K562 (cell line): ENCODE measurements around the gene NEURL4. TPM values are rescaled to one million over a fixed set of nuclear protein-coding genes. Genes with fewer than 3 reads are reported as not detected.

Source experiments
- ATAC-seq: fragments of 200-7000 bp; cut with Tn5 transposase; 3 replicates; pipeline ENCODE4 v1.9.1; 2020; ENCODE audit warnings: moderate library complexity
- BruUV-seq: library from RNA; stranded (reverse); fragments of 400-500 nt; replicated peaks from 2 replicates; lab custom pipeline; 2021; lab: Mats Ljungman, UMichigan
- CTCF ChIA-PET: fragments of 300-600 bp; formaldehyde crosslinking; extraction: SDS; loops from one replicate; lab custom pipeline; 2021; ENCODE audit warnings: low intra/inter-chr PET ratio; lab: Yijun Ruan, JAX
- POLR2A ChIA-PET: fragments of 300-600, 350-650 bp; sonication (Branson Sonifier 250); formaldehyde crosslinking; extraction: SDS; loops from one replicate; lab custom pipeline; 2021; ENCODE audit warnings: antibody characterized with exemption, inconsistent platforms; lab: Yijun Ruan, JAX
- DNase-seq, 4 experiments: peaks; one replicate each; pipeline versions ENCODE4 v3.0.0 to v3.0.0-alpha.2; 2011 to 2018; ENCODE audit warnings: low spot score in 3 of 4, mixed read lengths in 3 of 4; ENCODE audit errors: extremely low read depth in 1 of 4
- FAIRE-seq: peaks from 2 replicates; lab custom pipeline; 2011; peaks lifted over from hg19 to GRCh38; lab: Jason Lieb, UNC
- H2AFZ ChIP-seq: 2 replicates; pipeline ENCODE4 v1.6.0; 2011; ENCODE audit warnings: low read depth, low read length, control low read depth, inconsistent platforms
- H3K27ac ChIP-seq: fragments of 200-600 bp; 3 replicates; pipeline ENCODE4 v1.8.0; 2011; ENCODE audit warnings: low read depth, mild to moderate bottlenecking, control low read depth, inconsistent platforms, low read length, moderate library complexity, mixed read lengths; ENCODE audit errors: extremely low read depth
- H3K27me3 ChIP-seq, 2 experiments: fragments of 300-600 bp in 1 of 2; 2 replicates in 1 of 2; 3 replicates in 1 of 2; pipeline versions ENCODE4 v1.6.0 to v1.8.0; 2011; ENCODE audit warnings: inconsistent platforms in 2 of 2, low read length in 2 of 2, mild to moderate bottlenecking in 1 of 2, mixed read lengths in 1 of 2, moderate library complexity in 1 of 2; ENCODE audit not compliant: control insufficient read depth in 2 of 2, insufficient read depth in 2 of 2
- H3K36me3 ChIP-seq: fragments of 300-600 bp; 3 replicates; pipeline ENCODE4 v1.8.0; 2011; ENCODE audit warnings: mild to moderate bottlenecking, low read length, inconsistent platforms; ENCODE audit not compliant: control insufficient read depth, insufficient read depth
- H3K4me1 ChIP-seq, 2 experiments: fragments of 200-600 bp in 1 of 2; replicated peaks in 1 of 2; 2 replicates in 1 of 2; 3 replicates in 1 of 2; pipeline versions ENCODE4 v1.5.1 to v1.8.0; 2011; ENCODE audit warnings: inconsistent platforms in 2 of 2, low read length in 2 of 2, mild to moderate bottlenecking in 1 of 2, mixed read lengths in 1 of 2, moderate library complexity in 1 of 2; ENCODE audit not compliant: control insufficient read depth in 2 of 2, insufficient read depth in 2 of 2
- H3K4me2 ChIP-seq: 2 replicates; pipeline ENCODE4 v1.6.1; 2011; ENCODE audit warnings: low read length, control low read depth, inconsistent platforms, mixed read lengths; ENCODE audit not compliant: insufficient read depth
- H3K4me3 ChIP-seq: fragments of 200-600 bp; sonication (generic), shearing (Covaris generic); 2 replicates; pipeline ENCODE4 v1.5.1; 2016; ENCODE audit warnings: control low read depth, inconsistent platforms
- H3K79me2 ChIP-seq: fragments of 200-600 bp; 3 replicates; pipeline ENCODE4 v1.8.0; 2011; ENCODE audit warnings: low read length, inconsistent platforms; ENCODE audit not compliant: control insufficient read depth, insufficient read depth
- H3K9ac ChIP-seq, 2 experiments: 2 replicates each; pipeline versions ENCODE4 v1.6.0 to v1.6.1; 2011; ENCODE audit warnings: low read depth in 2 of 2, low read length in 2 of 2, control low read depth in 1 of 2, inconsistent platforms in 1 of 2, mild to moderate bottlenecking in 1 of 2, mixed read lengths in 1 of 2; ENCODE audit not compliant: insufficient read depth in 1 of 2
- H3K9me1 ChIP-seq: one replicate; pipeline ENCODE4 v1.6.0; 2011; ENCODE audit warnings: inconsistent platforms, mild to moderate bottlenecking, low read length, moderate library complexity; ENCODE audit not compliant: control insufficient read depth, insufficient read depth
- H3K9me3 ChIP-seq: replicated peaks from 2 replicates; pipeline ENCODE4 v1.5.1; 2011; ENCODE audit warnings: low read depth, low read length, inconsistent platforms; ENCODE audit not compliant: control insufficient read depth, insufficient read depth
- H4K20me1 ChIP-seq: replicated peaks from 2 replicates; pipeline ENCODE4 v1.6.1; 2011; ENCODE audit warnings: low read length, inconsistent platforms, mixed read lengths; ENCODE audit not compliant: control insufficient read depth, insufficient read depth
- CBFA2T3 ChIP-seq: fragments of 450-650 bp; IDR thresholded peaks from 2 replicates; pipeline ENCODE4 v1.6.1; 2017
- GTF2E2 ChIP-seq: fragments of 200-800 bp; sonication (Bioruptor generic); IDR thresholded peaks from 2 replicates; pipeline ENCODE4 v1.6.1; 2016; ENCODE audit warnings: missing genetic modification characterization, missing compliant biosample characterization
- HDGF ChIP-seq: fragments of 450-650 bp; IDR thresholded peaks from 2 replicates; pipeline ENCODE4 v1.6.1; 2016
- HNRNPL ChIP-seq: fragments of 200-400 bp; formaldehyde crosslinking; IDR thresholded peaks from 2 replicates; pipeline ENCODE4 v1.6.1; 2017; ENCODE audit warnings: low read depth, mild to moderate bottlenecking, low read length
- MYNN ChIP-seq, 2 experiments: sonication (generic); formaldehyde crosslinking in 1 of 2; IDR thresholded peaks; 2 replicates each; pipeline versions ENCODE4 v1.5.0 to v1.6.1; 2016 to 2020; ENCODE audit warnings: antibody characterized with exemption in 1 of 2, missing genetic modification reagents in 1 of 2
- NR0B1 ChIP-seq: fragments of 450-650 bp; IDR thresholded peaks from one replicate; pipeline ENCODE4 v1.6.1; 2018; ENCODE audit warnings: mild to moderate bottlenecking, moderate library complexity; ENCODE audit not compliant: partially characterized antibody
- NUFIP1 ChIP-seq: fragments of 450-650 bp; IDR thresholded peaks from 2 replicates; pipeline ENCODE4 v1.6.1; 2018; ENCODE audit not compliant: partially characterized antibody
- RBM22 ChIP-seq: fragments of 200-400 bp; formaldehyde crosslinking; IDR thresholded peaks from 2 replicates; pipeline ENCODE4 v1.6.1; 2018; ENCODE audit warnings: low read length, low read depth; ENCODE audit not compliant: poor library complexity, severe bottlenecking
- SMC3 ChIP-seq: conservative IDR thresholded peaks from 2 replicates; pipeline ENCODE4 v1.6.1; 2011; ENCODE audit warnings: low read depth, low read length, improper control_type of control experiment; ENCODE audit not compliant: insufficient read depth
- ZNF140 ChIP-seq: fragments of 250-450 bp; sonication (Bioruptor Pico); IDR thresholded peaks from 2 replicates; pipeline ENCODE4 v1.8.0; 2021; ENCODE audit warnings: moderate library complexity, mild to moderate bottlenecking, inconsistent platforms
- ZNF232 ChIP-seq: sonication (generic); formaldehyde crosslinking; IDR thresholded peaks from 2 replicates; pipeline ENCODE4 v1.8.0; 2022; ENCODE audit warnings: mild to moderate bottlenecking, missing genetic modification reagents
- ZNF586 ChIP-seq: fragments of 450-650 bp; formaldehyde crosslinking; conservative IDR thresholded peaks from 2 replicates; pipeline ENCODE4 v1.4.0; 2020; ENCODE audit warnings: mild to moderate bottlenecking, moderate library complexity
- WGBS: fragments of 100-300 bp; shearing (Covaris generic); methylation state at CpG from one replicate; pipeline ENCODE4 v1.1.6; 2016; ENCODE audit warnings: low coverage, mixed read lengths; ENCODE audit not compliant: insufficient coverage; ENCODE audit errors: missing lambda C conversion rate; 5-methylcytosine and 5-hydroxymethylcytosine counted together
- in situ Hi-C: fragments of 300-500 bp; cut with MboI; formaldehyde crosslinking; loops from 4 replicates; pipeline ENCODE4 v1.15.0; 2018; ENCODE audit warnings: inconsistent platforms, mixed read lengths
- intact Hi-C: fragments of 100-400 bp; cut with micrococcal nuclease; formaldehyde crosslinking; loops from 2 replicates; pipeline ENCODE4 v1.14.2; 2022
- polyA plus RNA-seq, 8 experiments: library from polyadenylated mRNA; depleted of rRNA in 4 of 8; stranded (reverse) in 5 of 8; unstranded in 3 of 8; fragments of >200 nt; fragmentation: Nextera tagmentation in 2 of 8; fragmentation: Illumina TruSeq in 1 of 8; extraction: Ambion mirVana in 2 of 8; extraction: Trizol in 1 of 8; gene quantifications; 2 replicates each; pipeline versions ENCODE4 v1.2.1 to v1.2.3, GENCODE V29; 2011 to 2014; ENCODE audit warnings: inconsistent platforms in 1 of 8, missing spikeins in 1 of 8
- total RNA-seq, 7 experiments: library from RNA; depleted of rRNA in 6 of 7; stranded (reverse); fragments of >200 nt in 6 of 7; fragmentation: Illumina TruSeq in 2 of 7; extraction: Trizol in 2 of 7; gene quantifications; 2 replicates each; pipeline versions ENCODE4 v1.2.1 to v1.2.3, GENCODE V29; 2011 to 2021; ENCODE audit warnings: low replicate concordance in 1 of 7
- TF ChIP-seq, protein P1 (sequence below): fragments of 450-650 bp; formaldehyde crosslinking; IDR thresholded peaks from 2 replicates; pipeline ENCODE4 v1.4.0; 2020; ENCODE audit warnings: mild to moderate bottlenecking

The NEURL4 gene
- total and polyA plus RNA-seq, 9 of the 15 experiments (the other 6 are each of a cell fraction or from before 2014, with no cell fraction given) = 0.08 to 37.4 (median 11.5) TPM

DNA sequence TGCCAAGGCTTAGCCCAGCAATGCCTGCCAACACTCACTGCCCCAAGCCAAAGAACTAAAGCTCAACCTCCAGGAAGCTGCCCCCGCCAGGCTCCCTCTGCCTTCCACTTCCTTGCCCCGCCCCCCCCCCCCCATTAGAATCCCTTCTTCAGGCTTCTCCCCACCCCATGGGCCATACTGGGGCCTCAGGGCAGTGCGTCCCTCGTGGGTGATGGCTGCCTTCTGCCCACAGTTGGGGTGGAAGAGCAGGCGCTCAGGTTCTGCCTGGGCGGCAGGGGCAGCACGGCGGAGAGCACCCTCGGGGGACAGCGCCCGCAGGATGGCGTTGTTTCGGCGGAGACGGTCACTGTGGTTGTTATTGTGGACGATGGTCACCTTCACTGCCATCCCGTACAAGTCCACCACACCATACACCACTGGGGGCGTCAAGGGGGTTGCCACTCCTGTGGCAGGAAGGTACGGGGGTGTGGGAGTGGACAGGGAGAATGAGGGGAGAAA lies 4.1 kb downstream of the NEURL4 start:
- ATAC-seq = no peak
- peaks cover 65% of the 10 kb centered on the region; the same call in 2 of the 3 replicates for H3K36me3 ChIP-seq
- H3K27me3 ChIP-seq = no peaks in the 10 kb centered on the region
- peaks cover 16% of the 10 kb centered on the region for H3K79me2 ChIP-seq
- no TSS peak for BruUV-seq
- H3K4me3 ChIP-seq = no peak overlapping the region
- no peak overlapping the region for H3K9ac ChIP-seq
- peaks cover 0 to 26% of the 10 kb centered on the region in 2 experiments; a peak in 3 of 5 replicates for H3K4me1 ChIP-seq
- no peaks in the 10 kb centered on the region for H3K9me1 ChIP-seq
- no peaks in the 10 kb centered on the region for H3K9me3 ChIP-seq
- H2AFZ ChIP-seq = no peak overlapping the region
- CTCF ChIA-PET = interaction anchor here (2.4 kb wide), 1 partner anchor 20 kb away, joined by 13 read pairs; no protein-coding TSS in a partner anchor
- in situ Hi-C loops (no loop called here), intact Hi-C loops (no loop called here)
- FAIRE-seq = no peak
- TF ChIP-seq, protein P1, sequence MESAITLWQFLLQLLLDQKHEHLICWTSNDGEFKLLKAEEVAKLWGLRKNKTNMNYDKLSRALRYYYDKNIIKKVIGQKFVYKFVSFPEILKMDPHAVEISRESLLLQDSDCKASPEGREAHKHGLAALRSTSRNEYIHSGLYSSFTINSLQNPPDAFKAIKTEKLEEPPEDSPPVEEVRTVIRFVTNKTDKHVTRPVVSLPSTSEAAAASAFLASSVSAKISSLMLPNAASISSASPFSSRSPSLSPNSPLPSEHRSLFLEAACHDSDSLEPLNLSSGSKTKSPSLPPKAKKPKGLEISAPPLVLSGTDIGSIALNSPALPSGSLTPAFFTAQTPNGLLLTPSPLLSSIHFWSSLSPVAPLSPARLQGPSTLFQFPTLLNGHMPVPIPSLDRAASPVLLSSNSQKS (CRISPR knock-in tag) = no peak
- TF ChIP-seq ZNF140 (CRISPR knock-in tag) = no peak
- TF ChIP-seq NUFIP1 = no peak
- no peak for TF ChIP-seq ZNF232 (CRISPR knock-in tag)
- TF ChIP-seq MYNN (IDR thresholded peaks at IDR 0.05) = no peak
- TF ChIP-seq MYNN (CRISPR knock-in tag; IDR thresholded peaks at IDR 0.05) = no peak
- no peak for TF ChIP-seq ZNF586
- TF ChIP-seq RBM22 = no peak
- no peak for TF ChIP-seq NR0B1
- TF ChIP-seq CBFA2T3 = no peak
- no peak for TF ChIP-seq HDGF
- TF ChIP-seq GTF2E2 (tag) = no peak
- no peak for TF ChIP-seq SMC3
- TF ChIP-seq HNRNPL = no peak
- POLR2A ChIA-PET = interaction anchor here (1.5 kb wide), 1 partner anchor 12 kb away, joined by 3 read pairs; no protein-coding TSS in a partner anchor
- 94% methylated on average over 8 of the region's 19 CpGs for WGBS
- no peak overlapping the region for H3K4me2 ChIP-seq
- no peaks in the 10 kb centered on the region for H4K20me1 ChIP-seq
- H3K27ac ChIP-seq = no peak overlapping the region
- DNase-seq = no peak
